NCI-H1694 (cell line): ENCODE results near the gene DNAI4.
"Not testable (repeated sequence)": the region's sequence is repeated elsewhere in the genome, so short reads cannot be mapped to it uniquely, and the experiment has no call there.

Source experiments
- DNase-seq: peaks from one replicate; lab custom pipeline; 2025; lab: John Stamatoyannopoulos, UW

Gene DNAI4

DNA sequence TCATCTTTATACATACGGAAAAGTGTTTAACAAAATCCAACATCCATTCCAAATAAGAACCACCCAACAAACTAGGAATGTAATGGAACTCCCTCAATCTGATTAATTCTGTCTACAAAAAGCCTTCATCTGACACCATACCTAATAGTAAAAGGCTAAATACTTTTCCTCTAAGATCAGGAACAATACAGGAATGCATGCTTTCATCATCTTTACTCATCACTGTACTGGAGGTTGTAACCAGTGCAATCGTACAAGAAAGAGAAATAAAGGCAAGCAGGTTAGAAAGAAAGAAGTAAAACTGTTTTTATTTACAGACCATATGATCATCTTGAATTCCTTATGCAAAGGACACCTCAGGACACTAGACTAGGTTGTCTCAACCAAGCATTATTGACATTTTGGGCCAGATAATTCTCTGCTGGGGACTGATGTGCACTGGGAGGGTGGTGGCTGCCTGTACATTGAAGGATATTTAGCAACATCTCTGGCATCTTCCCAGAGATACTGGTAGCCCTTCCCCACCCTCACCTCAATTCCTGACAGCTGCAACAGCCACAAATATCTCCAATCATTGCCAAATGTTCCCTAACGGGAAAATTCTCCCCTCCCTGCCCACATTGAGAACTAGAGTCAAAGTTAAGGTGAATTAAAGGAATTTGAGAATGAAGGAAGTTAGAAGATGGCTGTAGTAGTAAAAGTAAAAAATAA lies 93.0 kb downstream of the DNAI4 start:
- DNase-seq = no peak

DNA sequence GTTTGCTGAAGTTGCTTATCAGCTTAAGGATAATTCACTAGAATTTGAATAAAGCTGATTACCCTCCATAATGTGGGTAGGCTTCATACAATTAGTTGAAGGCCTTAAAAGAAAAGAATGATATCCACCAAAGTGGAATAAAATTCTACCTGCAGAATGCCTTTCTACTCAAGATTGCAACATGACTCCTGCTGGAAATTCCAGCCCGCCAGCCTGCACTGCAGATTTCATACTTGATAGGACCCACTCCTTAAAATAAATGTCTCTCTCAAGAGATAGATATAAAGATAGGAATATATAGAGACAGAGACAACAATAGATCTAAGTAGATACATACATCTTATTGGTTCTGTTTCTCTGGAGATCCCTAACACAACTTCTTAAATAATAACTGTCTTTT lies 99.9 kb downstream of the DNAI4 start:
- no peak for DNase-seq

DNA sequence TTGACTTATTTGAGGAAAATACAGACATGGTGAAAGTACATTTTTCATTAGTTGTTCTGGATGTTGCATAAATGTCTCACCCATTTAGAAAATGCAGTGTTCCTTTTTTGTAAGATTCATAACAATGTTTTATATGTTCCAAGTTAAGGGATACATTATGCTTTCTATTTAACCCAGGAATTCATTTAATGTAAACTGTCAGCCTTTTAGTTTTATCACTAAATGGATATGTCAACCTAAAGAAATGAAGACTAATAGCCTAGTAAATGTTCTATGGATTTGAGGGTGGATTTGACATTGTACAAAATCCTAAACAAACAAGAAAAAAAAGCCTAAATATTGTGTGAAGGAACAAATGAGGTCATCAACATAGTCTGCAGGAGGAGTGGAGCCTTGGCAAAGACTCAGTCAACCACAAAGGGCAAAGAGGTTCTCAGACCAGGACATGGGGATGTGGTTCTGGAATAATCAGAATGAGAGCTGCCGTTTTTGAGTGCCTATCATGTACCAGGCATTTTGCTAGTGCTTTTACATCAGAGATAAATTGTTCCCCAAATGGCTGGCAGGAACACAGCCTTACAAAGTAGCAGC lies 114.8 kb downstream of the DNAI4 start:
- no peak for DNase-seq

GRCh38 chr1:66809245-66809644 lies 115.4 kb downstream of the DNAI4 start:
- no peak for DNase-seq

GRCh38 chr1:66795839-66796238 lies 128.8 kb downstream of the DNAI4 start:
- not testable (repeated sequence) for DNase-seq

- no peak for DNase-seq
Observed at GRCh38 chr1:66791621-66792610, 132.7 kb downstream of the DNAI4 start.

- DNase-seq = no peak
Observed at GRCh38 chr1:66788231-66788939, 136.3 kb downstream of the DNAI4 start.

- DNase-seq = no peak
Observed at GRCh38 chr1:66787641-66788040, 137.0 kb downstream of the DNAI4 start.

- not testable (repeated sequence) for DNase-seq
Observed at GRCh38 chr1:66785800-66786199, 138.9 kb downstream of the DNAI4 start.

DNA sequence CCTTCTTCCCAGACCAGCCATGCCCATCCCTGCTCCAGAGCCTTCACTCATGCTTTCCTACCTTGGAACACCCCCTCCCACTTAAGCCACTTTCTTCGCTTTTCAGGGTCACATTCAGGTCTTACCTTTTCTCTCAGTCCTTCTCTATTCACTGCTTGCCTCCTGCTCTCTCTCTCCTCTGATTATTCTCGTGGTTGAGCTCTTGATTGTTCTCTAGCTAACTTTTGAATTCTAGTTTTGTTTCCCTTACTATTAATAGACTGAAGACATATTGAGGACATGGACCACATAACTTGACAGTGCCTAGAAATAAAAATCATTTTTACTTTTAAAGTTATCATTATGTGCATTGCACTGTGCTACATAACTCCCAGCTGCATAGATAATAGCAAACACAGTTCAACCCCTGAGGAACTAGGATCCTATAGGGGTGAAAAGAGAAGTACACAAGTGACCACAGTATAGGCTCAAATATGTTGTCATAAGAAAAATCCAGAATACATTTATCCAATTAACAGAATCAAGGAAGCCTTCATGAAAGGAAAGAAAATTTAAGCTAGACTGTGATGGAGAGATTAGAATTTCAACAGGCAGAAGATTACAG lies 145.1 kb downstream of the DNAI4 start:
- no peak for DNase-seq

- DNase-seq = no peak
Observed at GRCh38 chr1:66778969-66779368, 145.7 kb downstream of the DNAI4 start.

DNA sequence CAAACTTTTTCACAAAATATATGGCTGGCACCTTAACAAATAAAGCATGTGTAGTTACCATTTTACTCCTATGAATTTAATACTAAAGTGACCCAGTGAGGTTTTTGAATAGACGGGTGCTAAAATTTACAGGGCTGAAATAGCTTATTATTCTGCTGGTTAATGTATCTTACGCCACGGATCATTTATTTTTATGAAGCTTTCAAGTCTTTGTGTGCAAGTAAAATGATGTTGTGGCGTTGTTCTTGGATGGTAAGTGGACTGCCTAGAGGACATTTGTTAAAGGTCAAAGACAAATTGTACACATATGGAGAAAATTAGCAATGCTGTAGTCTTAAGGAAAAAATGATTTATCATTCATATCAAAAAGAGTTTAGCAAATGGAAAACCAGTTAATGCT lies 146.4 kb downstream of the DNAI4 start:
- DNase-seq = no peak

GRCh38 chr1:66777831-66778230 lies 146.8 kb downstream of the DNAI4 start:
- DNase-seq = no peak

- no peak for DNase-seq
Observed at GRCh38 chr1:66775646-66776045, 149.0 kb downstream of the DNAI4 start.

- DNase-seq = no peak
Observed at GRCh38 chr1:66774438-66774837, 150.2 kb downstream of the DNAI4 start.

GRCh38 chr1:66773227-66773626 lies 151.4 kb downstream of the DNAI4 start:
- no peak for DNase-seq

GRCh38 chr1:66770694-66771093 lies 154.0 kb downstream of the DNAI4 start:
- no peak for DNase-seq

DNA sequence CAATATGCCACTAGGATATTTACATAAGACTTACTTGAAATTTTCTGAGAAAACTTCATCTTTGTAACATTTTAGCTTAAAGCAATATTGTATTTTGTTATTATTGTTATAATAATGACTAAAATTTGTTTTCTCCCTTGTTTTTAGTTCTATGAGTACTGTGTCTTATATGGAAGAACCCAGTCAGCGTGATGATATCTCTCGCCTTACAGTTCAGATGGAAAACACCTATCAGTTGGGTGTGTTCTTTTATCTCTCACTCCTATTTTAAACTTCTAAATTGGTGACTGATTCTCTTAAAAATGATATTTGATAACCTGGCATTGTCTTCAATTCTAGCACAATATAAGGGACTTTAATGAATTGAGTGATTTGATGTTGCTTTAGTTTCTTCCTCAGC lies 154.4 kb downstream of the DNAI4 start:
- no peak for DNase-seq

GRCh38 chr1:66769512-66770229 lies 155.0 kb downstream of the DNAI4 start:
- no peak for DNase-seq

DNA sequence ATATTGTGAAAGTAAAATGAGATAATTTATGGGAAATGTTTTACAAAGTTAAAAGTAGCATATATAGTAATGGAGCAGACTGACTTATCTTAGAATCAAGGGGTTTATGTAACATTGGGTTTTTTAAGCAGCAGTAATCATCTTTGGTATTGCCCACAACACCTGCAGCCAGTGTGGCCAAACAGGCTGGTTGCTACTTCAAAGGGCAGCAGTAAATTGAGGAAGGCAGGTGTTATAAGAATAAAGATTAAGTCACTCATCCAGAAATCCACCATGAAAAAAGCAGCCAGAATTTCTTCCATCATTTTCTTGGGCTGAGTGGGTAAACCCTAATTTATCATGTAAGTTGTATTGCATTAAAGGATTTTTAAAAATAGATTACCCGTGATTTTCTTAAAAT lies 155.7 kb downstream of the DNAI4 start:
- DNase-seq = no peak

GRCh38 chr1:66767626-66768025 lies 157.0 kb downstream of the DNAI4 start:
- DNase-seq = no peak
